HG02759 (cell line): ENCODE data around the gene GOLGA8G.
"Not testable (repeated sequence)": the region's sequence is repeated elsewhere in the genome, so short reads cannot be mapped to it uniquely, and the experiment has no call there.

Experiments used
- ATAC-seq: cut with Tn5 transposase; IDR thresholded peaks from one replicate; pipeline ENCODE4 v1.9.1; 2021; ENCODE audit warnings: mild to moderate bottlenecking, moderate library complexity; ENCODE audit not compliant: unreplicated experiment

The GOLGA8G gene

GRCh38 chr15:28532954-28533353 lies at the start of gene GOLGA8G:
Gene GOLGA8G, minus strand, starts transcription at chr15:28532971. Its CDS starts 62 bp downstream, at chr15:28532909.
- ATAC-seq = not testable (repeated sequence)

GRCh38 chr15:28573351-28573750 lies 40.6 kb upstream of the GOLGA8G start:
- not testable (repeated sequence) for ATAC-seq

- not testable (repeated sequence) for ATAC-seq
Observed at GRCh38 chr15:28553268-28553667, 20.5 kb upstream of the GOLGA8G start, which contains the start of gene GOLGA6L25. Gene GOLGA6L25, plus strand, starts transcription at chr15:28553568. Its CDS starts 61 bp downstream, at chr15:28553629.

- not testable (repeated sequence) for ATAC-seq
Observed at GRCh38 chr15:28515208-28515607, 17.6 kb downstream of the GOLGA8G start.

GRCh38 chr15:28514128-28514527 lies 18.6 kb downstream of the GOLGA8G start:
- not testable (repeated sequence) for ATAC-seq

- not testable (repeated sequence) for ATAC-seq
Observed at GRCh38 chr15:28508217-28508889, 24.4 kb downstream of the GOLGA8G start.

- ATAC-seq = not testable (repeated sequence)
Observed at GRCh38 chr15:28481340-28481739, 51.4 kb downstream of the GOLGA8G start.
